Transverse colon (tissue), 4 donors: ENCODE measurements around the gene CIAO3.

ENCODE experiments used
- POLR2AphosphoS5 ChIP-seq, 3 donors: sonication (generic); formaldehyde crosslinking; IDR thresholded peaks; one replicate each; pipeline ENCODE4 v1.6.1; 2016; ENCODE audit warnings: antibody characterized with exemption in 3 of 3
- TF ChIP-seq, protein P1 (sequence below), 5 experiments: fragments of 200-600 bp in 3 of 5; fragments of 450-650 bp in 2 of 5; sonication (generic) in 3 of 5; IDR thresholded peaks; 1 replicate in 2 of 5; 2 replicates in 3 of 5; pipeline ENCODE4 v1.5.1; 2016 to 2017; ENCODE audit warnings: antibody characterized with exemption in 5 of 5, inconsistent platforms in 3 of 5, mild to moderate bottlenecking in 2 of 5, moderate library complexity in 1 of 5

DNA sequence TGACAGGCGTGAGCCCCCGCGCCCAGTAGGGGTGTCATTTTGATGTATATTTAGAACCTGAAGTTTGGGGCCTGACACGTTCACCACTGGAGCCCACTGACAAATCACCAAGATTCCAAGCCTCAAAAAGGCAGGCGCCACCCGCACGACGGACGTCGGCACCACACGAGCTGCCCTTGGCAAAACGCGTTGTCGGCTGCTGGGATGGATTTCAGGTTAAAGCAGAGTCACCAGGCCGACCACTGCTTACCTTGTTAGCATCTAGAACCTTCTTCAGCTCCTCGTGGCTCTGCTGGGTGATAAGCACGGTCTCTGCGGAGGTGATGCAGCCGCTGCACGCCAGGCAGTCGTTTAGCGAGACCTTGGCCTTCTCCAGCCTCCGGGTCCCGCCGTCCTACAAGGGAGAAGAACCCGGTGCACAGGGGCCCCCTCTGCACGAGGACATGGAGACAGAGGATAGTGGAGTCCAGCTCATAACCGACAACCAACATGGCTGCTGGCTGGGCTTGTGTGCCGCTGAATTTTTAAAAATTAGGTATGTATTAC is 3.8 kb downstream of the CIAO3 start:
- TF ChIP-seq POLR2AphosphoS5 (IDR thresholded peaks at IDR 0.05): no peak
- TF ChIP-seq, protein P1, sequence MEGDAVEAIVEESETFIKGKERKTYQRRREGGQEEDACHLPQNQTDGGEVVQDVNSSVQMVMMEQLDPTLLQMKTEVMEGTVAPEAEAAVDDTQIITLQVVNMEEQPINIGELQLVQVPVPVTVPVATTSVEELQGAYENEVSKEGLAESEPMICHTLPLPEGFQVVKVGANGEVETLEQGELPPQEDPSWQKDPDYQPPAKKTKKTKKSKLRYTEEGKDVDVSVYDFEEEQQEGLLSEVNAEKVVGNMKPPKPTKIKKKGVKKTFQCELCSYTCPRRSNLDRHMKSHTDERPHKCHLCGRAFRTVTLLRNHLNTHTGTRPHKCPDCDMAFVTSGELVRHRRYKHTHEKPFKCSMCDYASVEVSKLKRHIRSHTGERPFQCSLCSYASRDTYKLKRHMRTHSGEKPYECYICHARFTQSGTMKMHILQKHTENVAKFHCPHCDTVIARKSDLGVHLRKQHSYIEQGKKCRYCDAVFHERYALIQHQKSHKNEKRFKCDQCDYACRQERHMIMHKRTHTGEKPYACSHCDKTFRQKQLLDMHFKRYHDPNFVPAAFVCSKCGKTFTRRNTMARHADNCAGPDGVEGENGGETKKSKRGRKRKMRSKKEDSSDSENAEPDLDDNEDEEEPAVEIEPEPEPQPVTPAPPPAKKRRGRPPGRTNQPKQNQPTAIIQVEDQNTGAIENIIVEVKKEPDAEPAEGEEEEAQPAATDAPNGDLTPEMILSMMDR (IDR thresholded peaks at IDR 0.05): no peak
